Panc1 (cell line): ENCODE results near the gene GLCCI1. TPM values are rescaled to one million over a fixed set of nuclear protein-coding genes. Genes with fewer than 3 reads are reported as not detected.

Source experiments
- ATAC-seq: fragments of 200-7000 bp; cut with Tn5 transposase; 2 replicates; pipeline ENCODE4 v1.9.1; 2020; ENCODE audit warnings: mild to moderate bottlenecking, moderate library complexity
- BruUV-seq: library from RNA; stranded (reverse); fragments of 400-500 nt; replicated peaks from 2 replicates; lab custom pipeline; 2021; lab: Mats Ljungman, UMichigan
- CTCF ChIA-PET: fragments of 300-600 bp; sonication (Branson Sonifier 250); formaldehyde crosslinking; loops from one replicate; lab custom pipeline; 2022; ENCODE audit warnings: antibody characterized with exemption; lab: Charles Lee
- POLR2A ChIA-PET: fragments of 300-600 bp; sonication (Branson Sonifier 250); formaldehyde crosslinking; loops from one replicate; lab custom pipeline; 2022; ENCODE audit warnings: antibody characterized with exemption; lab: Charles Lee
- DNase-seq: peaks from one replicate; pipeline ENCODE4 v3.0.0-alpha.2; 2010; ENCODE audit warnings: low read depth, low spot score
- H3K27ac ChIP-seq: 2 replicates; pipeline ENCODE4 v1.5.1; 2011; ENCODE audit warnings: mild to moderate bottlenecking, low read length, inconsistent platforms
- H3K27me3 ChIP-seq: fragments of 200-500 bp; sonication (Bioruptor generic); 2 replicates; pipeline ENCODE4 v1.6.0; 2014; ENCODE audit warnings: low read length, inconsistent platforms; ENCODE audit not compliant: control insufficient read depth, insufficient read depth
- H3K36me3 ChIP-seq: fragments of 200-500 bp; sonication (Bioruptor generic); 2 replicates; pipeline ENCODE4 v1.5.1; 2014; ENCODE audit warnings: inconsistent platforms, mild to moderate bottlenecking, low read length, moderate library complexity; ENCODE audit not compliant: control insufficient read depth, insufficient read depth
- H3K4me1 ChIP-seq: 2 replicates; pipeline ENCODE4 v1.5.1; 2011; ENCODE audit warnings: inconsistent platforms, mild to moderate bottlenecking, low read length, moderate library complexity; ENCODE audit not compliant: control insufficient read depth, insufficient read depth
- H3K4me3 ChIP-seq, 2 experiments: 2 replicates each; pipeline ENCODE4 v1.5.1; 2011 to 2012; ENCODE audit warnings: low read depth in 2 of 2, low read length in 2 of 2, mild to moderate bottlenecking in 2 of 2, inconsistent platforms in 1 of 2, moderate library complexity in 1 of 2
- H3K9me3 ChIP-seq: fragments of 200-500 bp; sonication (Bioruptor generic); 2 replicates; pipeline ENCODE4 v1.5.1; 2014; ENCODE audit warnings: low read depth, mild to moderate bottlenecking, inconsistent platforms, low read length, moderate library complexity; ENCODE audit not compliant: control insufficient read depth, insufficient read depth
- CTCF ChIP-seq: fragments of 450-650 bp; IDR thresholded peaks from 2 replicates; pipeline ENCODE4 v1.5.1; 2017; ENCODE audit warnings: mild to moderate bottlenecking
- POLR2AphosphoS5 ChIP-seq: IDR thresholded peaks from 2 replicates; pipeline ENCODE4 v1.6.1; 2012; ENCODE audit warnings: mild to moderate bottlenecking, low read depth, low read length, moderate library complexity
- REST ChIP-seq, 2 experiments: IDR thresholded peaks; 2 replicates each; pipeline ENCODE4 v1.6.1; 2011 to 2012; ENCODE audit warnings: low read depth in 2 of 2, control low read depth in 1 of 2, low read length in 1 of 2, mild to moderate bottlenecking in 1 of 2, moderate library complexity in 1 of 2; ENCODE audit not compliant: insufficient read depth in 1 of 2
- SIN3A ChIP-seq: IDR thresholded peaks from 2 replicates; pipeline ENCODE4 v1.6.1; 2012; ENCODE audit warnings: low read depth, mild to moderate bottlenecking, low read length, moderate library complexity, borderline replicate concordance; ENCODE audit not compliant: insufficient read depth
- TCF7L2 ChIP-seq: IDR thresholded peaks from 2 replicates; pipeline ENCODE4 v1.6.1; 2011; ENCODE audit warnings: mild to moderate bottlenecking, low read depth, low read length, inconsistent platforms
- in situ Hi-C: cut with HindIII; loops from 2 replicates; pipeline ENCODE4 v1.10.0; 2016; ENCODE audit warnings: low sequenced_read_pairs, low pct_unique_long_range_greater_than_20kb
- intact Hi-C: fragments of 100-400 bp; cut with micrococcal nuclease; formaldehyde crosslinking; loops from one replicate; pipeline ENCODE4 v1.10.0; 2022; ENCODE audit not compliant: unreplicated experiment
- total RNA-seq: library from RNA; stranded (reverse); gene quantifications from one replicate; pipeline ENCODE4 v1.2.1, GENCODE V29; 2021; ENCODE audit not compliant: unreplicated experiment

GLCCI1 gene
- total RNA-seq, 1 experiment from 2014 or later = 36.4 TPM

DNA sequence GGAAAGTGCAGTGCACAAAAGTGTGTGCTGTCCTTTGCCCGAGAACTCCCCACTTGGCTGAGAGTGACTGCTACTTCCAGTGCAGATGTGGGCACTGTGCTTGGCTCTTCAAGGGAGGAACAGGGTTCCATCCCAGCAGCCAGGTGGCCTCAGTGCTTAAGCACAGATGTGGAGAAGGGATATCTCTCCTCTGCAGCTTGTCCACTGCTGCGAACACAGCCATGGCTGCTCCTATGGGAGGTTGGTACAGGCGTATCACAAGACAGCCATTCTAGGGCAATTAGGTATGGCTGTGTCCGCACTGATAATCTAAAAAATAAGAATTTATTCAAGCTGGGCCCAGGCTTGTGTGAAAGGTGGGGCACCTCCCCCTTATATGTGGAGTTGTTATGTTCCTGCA is 66.6 kb downstream of the GLCCI1 start:
- no peak for DNase-seq
- no peaks in the 10 kb centered on the region for H3K9me3 ChIP-seq
- POLR2A ChIA-PET = no interaction called here
- CTCF ChIA-PET = interaction anchor here (0.5 to 0.9 kb wide), 3 partner anchors 65 to 513 kb away, joined by 4 to 6 read pairs (median 4); no protein-coding TSS in a partner anchor
- H3K27me3 ChIP-seq = no peaks in the 10 kb centered on the region
- no peak for TF ChIP-seq POLR2AphosphoS5
- no peak for TF ChIP-seq SIN3A
- TF ChIP-seq REST (IDR thresholded peaks at IDR 0.05; ENCODE audit: insufficient read depth in 1 of 2, low read depth in 2 of 2, low read length in 1 of 2) = no peak
- no peak for TF ChIP-seq TCF7L2
- TF ChIP-seq CTCF = no peak
- no TSS peak for BruUV-seq
- H3K27ac ChIP-seq = no peak overlapping the region
- no peak overlapping the region for H3K4me3 ChIP-seq
- H3K4me1 ChIP-seq = no peaks in the 10 kb centered on the region
- in situ Hi-C loops (no loop called here), intact Hi-C loops (no loop called here)
- peak; percentile 35; the same call in 1 of the 2 replicates for ATAC-seq
- no peaks in the 10 kb centered on the region for H3K36me3 ChIP-seq

GRCh38 chr7:8035647-8036518 is 67.3 kb downstream of the GLCCI1 start:
- H3K27ac ChIP-seq = no peak overlapping the region
- H3K27me3 ChIP-seq = no peaks in the 10 kb centered on the region
- in situ Hi-C loops = no loop called here
- no peak overlapping the region for H3K4me3 ChIP-seq
- H3K36me3 ChIP-seq = no peaks in the 10 kb centered on the region
- intact Hi-C loops = no loop called here
- ATAC-seq (peak; percentile 94), DNase-seq (peak; percentile 12)
- peak; percentile 80 for TF ChIP-seq CTCF
- no peak for TF ChIP-seq REST (IDR thresholded peaks at IDR 0.05; ENCODE audit: insufficient read depth in 1 of 2, low read depth in 2 of 2, low read length in 1 of 2)
- no peaks in the 10 kb centered on the region for H3K9me3 ChIP-seq
- ChIA-PET POLR2A (no interaction called here), CTCF (interaction anchor here (0.5 to 0.9 kb wide), 2 partner anchors 65 to 355 kb away, joined by 4 to 6 read pairs; no protein-coding TSS in a partner anchor)
- BruUV-seq = no TSS peak
- H3K4me1 ChIP-seq = no peaks in the 10 kb centered on the region
